Activated CD4-positive, alpha-beta T cell treated with anti-CD3 and anti-CD28 coated beads, Interleukin-2, amount 50 U/mL, for 24 hours (primary cell): Measurements from ENCODE around the gene SPRY1.

ENCODE experiments used
- DNase-seq, 2 donors: peaks; one replicate each; pipeline ENCODE4 v3.0.0-alpha.2; 2020; ENCODE audit warnings: low read depth in 1 of 2, low spot score in 1 of 2

Gene SPRY1

DNA sequence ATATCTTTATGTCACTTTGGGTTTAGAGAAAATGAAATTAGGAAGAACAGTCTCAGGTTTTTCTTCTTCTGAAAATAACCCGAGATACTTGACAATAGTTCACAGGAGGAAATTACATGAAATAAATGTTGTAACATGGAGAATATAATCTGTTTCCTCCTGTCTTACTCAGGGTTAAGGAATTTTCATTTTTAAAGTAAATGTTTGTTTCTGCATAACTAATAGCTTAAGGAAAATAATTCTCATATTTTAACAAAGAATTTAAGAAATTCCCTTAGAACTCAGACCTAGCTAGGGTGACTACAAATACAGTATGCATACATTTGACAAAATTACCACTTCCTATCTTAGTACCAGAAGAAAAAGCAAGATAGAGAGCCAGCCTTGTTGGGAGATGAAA, 17.2 kb upstream of the SPRY1 start:
- DNase-seq = no peak

DNA sequence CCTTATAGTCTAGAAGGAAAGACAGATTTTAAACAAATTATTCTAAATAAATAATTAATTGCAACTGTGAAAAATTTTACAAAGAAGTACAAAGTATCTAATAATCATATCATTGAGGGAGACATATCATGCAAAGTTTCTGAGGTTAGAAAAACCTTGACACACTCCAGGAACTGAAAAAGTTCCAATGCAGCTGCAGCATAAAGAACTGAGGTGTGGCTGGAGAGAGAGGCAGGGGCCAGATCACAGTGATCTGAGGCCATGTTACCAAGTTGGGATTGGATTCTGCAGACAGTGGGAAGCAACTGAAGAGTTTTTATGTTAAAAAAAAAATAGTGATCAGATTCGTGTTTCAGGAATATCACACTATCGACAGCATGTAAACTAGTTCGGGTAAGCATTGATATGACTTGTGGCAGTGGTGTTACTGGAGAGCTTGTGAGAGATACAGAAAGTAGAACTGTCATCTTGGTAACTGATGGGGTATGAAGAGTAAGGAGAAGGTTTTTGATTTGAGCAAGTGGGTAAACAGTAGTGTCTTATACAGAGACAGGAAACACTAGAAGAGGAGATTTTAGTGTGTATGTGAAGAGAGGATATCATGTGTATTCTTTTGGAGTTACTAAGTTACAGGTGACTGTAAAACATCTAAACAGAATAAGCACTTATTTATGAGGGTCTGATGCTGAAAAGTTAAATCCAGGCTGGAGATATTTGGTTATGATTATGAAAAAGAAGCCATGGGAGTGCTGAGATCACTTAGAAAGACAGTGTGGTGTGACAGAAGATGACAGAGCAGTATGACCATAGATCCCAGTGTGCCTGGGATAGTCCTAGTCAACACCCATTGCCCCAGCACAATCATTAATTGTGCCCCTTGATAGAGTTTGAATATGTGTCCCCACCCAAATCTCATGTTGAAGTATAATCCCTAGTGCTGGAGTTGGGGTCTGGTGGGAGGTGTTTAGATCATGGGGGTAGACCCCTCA, 15.6 kb upstream of the SPRY1 start:
- DNase-seq = no peak

DNA sequence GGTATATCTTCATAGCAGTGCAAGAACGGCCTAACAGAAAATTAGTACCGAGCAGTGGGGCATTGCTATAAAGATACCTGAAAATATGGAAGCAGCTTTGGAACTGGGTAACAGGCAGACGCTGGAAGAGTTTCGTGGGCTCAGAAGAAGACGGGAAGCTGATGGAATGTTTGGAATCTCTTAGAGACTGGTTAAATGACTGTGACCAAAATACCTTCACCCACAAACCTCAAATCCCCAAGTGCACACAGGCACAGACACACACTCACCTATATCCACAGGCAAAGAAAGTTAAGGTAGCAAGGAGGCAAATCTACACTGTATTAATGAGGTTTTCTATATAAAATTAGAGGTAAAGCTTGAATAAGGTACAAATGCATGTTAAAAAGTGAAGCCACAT, 14.6 kb upstream of the SPRY1 start:
- no peak for DNase-seq

DNA sequence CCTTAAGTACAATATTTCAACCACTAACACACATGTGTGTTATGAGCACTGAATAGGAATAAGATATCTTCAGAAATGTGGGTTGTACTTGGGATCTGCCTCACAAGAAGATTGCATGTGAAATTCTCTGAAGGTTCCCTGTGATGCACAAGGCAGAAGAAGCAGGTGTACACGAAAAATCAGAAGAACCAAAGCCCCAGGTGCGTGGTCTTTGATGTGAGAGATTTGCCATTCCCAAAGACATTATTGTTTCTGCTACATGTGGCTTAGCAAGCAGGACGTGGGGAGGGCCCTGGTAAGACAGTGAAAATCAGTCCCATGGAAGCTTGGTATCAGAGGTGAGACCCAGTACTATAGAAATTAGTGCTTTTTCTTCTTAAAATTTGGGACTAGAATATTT, 13.0 kb upstream of the SPRY1 start:
- DNase-seq = no peak

DNA sequence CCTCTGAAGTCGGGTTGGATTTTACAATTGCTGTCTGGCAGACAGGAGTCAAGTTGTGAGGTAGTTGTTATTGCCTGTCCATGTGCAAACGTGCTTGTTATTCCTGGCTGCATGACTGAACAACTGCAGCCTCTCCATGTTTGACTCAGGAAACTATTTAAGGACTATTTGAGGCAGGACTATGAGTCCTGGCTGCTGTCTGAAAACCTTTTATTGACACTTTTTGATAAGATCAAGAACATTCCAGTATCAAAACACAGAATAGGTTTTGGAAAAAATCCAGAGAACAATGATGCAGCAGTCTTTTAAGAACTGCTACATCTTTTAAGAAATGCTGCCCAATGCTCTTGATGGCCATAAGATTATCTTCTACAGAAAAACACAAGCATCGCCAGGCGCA, 10.0 kb upstream of the SPRY1 start:
- DNase-seq = no peak

DNA sequence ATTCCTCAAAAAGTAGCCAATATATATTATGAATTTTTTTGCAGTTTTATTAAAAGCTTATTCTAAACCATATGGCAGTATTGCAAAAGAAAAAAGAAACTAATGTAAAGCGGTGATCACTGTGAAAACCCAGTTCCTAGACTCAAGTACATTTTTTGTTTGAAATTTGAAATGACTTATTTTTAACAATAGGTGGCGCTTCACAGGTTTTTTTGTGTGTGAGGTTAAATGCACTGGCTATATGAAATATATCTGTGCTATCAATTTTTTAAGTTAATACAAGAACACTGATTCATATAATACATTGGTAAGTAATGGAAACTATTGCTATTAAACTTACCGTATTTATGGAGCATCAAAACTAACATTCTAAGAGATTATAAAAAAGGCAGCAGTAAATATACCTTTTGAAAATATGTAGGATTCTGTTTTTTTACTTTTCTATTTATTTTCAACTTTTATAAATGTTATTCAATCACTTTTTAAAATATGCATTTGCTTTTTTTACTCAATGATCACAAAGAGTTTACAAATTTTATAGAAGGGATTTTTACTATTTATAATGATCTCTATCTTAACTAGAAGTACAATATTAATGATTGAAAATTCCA, 5.6 kb upstream of the SPRY1 start:
- DNase-seq = no peak

DNA sequence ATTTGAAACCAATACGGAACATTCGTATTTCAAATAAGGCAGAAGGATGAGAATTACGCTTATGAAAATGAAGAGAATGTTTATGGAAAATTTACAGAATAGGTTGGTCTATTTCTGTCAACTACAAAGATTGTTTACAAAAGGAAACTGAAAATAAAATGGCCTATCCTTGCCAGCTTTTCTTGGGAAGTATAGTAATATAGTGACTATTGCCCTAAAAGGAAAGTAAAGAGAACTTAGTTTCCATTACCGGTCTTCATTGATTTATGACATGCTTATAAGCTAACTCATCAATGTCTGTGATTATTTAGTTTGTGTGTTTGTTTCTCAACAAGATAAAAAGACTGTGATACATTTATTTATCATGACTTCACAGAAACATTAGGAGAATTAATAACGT, 2.9 kb upstream of the SPRY1 start:
- no peak for DNase-seq

DNA sequence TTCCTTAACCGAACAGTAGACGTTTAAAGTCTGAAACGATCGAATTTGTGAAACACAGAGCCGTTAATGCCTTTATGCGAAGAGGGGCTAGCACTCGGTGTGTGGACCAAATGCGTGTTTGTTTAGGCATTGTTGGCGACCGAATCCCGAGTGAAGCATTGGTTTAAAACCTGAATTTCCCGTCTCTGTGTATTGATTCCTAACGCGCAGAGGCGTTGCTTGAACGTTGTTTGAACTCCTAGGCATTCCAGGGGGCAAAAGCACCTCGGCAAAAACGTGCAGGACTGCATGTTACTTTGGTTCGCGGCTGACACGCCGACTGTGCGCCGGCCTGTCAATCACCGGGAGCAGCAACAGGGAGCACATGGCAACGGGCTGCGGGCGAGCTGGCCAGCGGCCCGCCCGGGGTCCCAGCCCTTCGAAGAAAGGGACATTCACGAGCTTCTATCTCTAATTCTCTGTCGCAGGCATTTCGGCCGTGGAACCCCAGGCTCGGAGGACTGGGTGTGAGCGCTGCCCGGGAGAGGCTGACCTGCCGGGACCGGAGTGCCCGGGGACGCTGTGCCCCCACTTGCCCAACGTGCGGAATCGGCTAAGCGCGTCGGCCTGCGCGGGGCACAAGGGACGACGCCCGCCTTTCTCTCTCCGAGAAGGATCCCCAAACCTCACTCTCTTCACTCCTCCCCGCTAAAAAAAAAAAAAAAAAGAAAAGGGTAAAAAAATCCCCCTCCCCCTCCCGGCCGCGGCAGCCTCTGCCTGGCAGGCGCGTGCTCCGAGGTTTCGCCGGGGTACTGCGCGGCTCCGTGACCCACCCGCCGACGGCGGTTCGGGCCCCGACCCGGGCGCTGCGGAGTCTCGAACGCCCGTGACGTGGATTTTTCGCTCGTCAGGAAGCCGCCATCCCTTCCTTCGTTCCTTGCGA, 810 bp downstream of the SPRY1 start:
- peak in 1 of 2 donors; percentile 5 for DNase-seq

DNA sequence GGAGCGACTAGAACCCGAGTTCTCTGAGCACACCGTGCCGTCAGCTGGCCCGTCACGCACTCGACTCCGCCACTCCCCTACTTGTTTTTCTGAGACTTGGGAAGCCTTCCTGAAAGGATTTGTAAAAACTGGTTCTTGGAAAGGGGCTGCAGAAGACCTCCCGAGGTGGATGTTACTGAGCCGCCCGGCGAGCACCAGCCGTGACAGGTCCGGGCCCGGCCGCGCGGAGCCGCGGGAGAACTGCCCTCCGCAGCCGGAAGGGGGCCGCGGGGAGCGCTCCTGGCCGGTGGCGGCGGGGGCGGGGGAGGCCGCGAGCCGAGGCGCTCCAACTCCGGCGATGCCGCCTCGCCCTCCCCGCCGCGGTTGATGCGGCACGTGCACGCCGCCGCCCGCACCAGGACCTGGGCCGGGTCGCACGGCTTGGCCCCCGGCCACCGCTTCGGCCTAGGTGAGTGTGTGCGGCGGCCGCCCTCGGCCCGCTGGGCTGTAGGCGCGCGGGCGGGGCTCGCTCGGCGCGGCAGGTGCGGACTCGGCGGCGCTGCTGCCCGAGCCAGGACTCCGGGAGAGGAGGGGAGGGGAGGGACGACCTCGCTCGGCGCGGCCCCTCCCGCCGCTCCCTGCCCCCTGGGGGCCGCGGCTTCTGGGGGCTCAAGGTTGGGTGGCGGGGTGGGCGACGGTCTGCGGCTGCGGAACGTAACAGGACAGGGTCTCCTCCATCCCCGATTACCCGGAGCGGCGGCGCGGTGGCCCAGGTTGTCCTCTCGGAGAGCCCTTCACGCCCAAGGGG, 1.7 kb downstream of the SPRY1 start:
- peak in 1 of 2 donors; percentile 34 for DNase-seq

DNA sequence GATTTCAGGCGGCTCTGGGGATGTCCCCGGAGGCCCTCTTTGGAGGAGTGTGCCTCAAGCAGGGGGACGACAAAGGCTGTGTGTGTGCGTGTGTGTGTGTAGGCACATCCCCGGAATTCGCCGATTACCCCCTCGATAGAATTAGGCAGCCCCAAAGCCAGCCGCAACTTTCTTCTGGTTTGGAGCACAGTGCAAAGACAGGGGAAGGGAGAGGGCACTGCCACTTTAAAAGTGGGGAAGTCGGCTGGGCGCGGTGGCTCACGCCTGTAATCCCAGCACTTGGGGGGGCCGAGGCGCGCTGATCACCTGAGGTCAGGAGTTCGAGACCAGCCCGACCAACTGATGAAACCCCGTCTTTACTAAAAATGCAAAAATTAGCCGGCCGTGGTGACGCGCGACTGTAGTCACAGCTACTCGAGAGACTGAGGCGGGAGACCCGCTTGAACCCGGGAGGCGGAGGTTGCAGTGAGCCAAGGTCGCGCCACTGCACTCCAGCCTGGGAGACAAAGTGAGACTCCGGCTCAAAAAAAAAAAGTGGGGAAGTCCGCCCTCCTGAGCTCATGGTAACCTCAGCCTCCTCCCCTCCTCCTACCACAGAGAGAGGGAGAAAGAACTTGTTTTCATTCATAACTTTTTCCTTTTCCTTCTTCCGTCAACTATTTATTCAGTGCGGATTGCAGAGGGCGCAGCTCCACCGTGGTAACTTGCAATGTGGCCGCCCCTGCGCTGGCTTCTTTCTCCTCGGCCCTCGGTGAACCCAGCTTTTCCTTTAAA, 2.4 kb downstream of the SPRY1 start:
- peak; percentile 26 to 49 for DNase-seq

DNA sequence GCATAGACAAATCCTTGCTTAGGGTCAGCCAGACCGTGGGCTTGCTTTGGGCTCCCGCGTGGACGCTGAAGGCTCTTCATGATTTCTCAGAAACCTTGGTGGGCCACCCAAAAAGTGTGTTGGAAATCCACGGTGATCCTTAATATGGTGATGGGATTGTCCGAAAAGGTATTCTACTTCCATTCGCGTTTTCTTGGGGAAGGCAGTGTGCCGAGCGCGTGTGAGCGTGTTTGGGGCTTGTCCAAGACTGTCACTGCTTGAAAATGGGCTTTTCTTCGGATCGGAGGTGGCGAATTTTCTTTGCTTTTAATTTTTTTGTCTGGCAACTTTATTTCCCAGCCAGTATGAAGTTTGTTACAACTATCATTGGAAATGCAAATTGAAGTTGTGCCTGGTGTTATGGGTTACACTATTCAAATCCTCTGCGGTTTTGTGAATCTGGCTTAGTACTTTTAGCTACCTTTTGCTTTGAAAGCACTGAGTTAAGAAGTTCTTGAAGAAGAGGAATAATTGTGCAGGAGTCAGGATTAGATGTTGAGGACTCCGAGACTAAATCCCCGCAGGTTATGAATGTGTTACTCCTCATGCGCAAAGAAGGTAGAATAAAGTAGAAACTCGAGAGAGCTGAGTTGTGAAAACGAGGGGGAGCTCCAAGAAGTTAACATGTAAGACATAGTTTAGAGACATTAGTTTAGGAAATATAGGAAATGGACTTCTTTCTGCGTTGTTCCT, 3.2 kb downstream of the SPRY1 start:
- no peak for DNase-seq

DNA sequence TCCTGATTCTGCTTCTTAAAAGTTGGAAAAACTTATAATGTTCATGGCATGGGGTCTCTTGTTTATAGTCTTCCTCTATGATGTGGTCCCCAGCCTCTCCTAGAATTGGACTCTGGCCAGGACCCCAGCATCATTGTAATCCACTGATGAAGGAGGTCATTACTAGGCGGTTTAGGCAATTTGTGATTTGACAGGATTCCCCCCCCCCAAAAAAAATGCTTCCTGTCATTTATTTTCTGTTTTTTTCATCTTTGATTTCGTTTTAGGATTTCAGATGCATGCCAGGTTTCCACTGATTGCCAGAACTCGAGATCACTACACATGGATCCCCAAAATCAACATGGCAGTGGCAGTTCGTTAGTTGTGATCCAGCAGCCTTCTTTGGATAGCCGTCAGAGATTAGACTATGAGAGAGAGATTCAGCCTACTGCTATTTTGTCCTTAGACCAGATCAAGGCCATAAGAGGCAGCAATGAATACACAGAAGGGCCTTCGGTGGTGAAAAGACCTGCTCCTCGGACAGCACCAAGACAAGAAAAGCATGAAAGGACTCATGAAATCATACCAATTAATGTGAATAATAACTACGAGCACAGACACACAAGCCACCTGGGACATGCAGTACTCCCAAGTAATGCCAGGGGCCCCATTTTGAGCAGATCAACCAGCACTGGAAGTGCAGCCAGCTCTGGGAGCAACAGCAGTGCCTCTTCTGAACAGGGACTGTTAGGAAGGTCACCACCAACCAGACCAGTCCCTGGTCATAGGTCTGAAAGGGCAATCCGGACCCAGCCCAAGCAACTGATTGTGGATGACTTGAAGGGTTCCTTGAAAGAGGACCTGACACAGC, 4.9 kb downstream of the SPRY1 start:
- no peak for DNase-seq

DNA sequence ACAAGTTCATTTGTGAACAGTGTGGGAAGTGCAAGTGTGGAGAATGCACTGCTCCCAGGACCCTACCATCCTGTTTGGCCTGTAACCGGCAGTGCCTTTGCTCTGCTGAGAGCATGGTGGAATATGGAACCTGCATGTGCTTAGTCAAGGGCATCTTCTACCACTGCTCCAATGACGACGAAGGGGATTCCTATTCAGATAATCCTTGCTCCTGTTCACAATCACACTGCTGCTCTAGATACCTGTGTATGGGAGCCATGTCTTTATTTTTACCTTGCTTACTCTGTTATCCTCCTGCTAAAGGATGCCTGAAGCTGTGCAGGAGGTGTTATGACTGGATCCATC, 5.5 kb downstream of the SPRY1 start:
- DNase-seq = no peak

DNA sequence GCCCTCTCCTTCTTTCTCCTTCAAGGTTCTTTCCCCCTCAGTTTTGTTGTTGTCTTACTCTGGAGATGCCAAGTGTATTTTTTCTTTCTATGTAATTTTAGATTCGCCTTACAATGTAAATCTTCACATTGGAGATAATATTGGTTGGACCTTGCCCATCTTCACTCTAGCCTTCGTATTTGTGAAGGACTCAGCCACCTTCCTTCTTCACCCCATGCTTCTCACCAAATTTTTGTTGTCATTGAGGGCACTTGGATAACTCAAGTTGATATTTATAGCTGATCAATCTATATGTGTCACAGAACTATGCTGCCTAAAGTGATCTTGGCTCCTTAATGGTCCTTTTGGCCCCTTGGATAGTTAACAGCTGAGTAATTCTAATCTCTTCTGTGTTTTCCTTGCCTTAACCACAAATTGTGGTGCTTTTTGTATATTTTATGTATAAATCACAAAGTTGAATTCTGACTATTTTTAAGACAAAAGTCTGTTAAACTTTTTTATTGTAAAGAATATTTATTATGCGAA, 6.5 kb downstream of the SPRY1 start:
- DNase-seq = no peak

DNA sequence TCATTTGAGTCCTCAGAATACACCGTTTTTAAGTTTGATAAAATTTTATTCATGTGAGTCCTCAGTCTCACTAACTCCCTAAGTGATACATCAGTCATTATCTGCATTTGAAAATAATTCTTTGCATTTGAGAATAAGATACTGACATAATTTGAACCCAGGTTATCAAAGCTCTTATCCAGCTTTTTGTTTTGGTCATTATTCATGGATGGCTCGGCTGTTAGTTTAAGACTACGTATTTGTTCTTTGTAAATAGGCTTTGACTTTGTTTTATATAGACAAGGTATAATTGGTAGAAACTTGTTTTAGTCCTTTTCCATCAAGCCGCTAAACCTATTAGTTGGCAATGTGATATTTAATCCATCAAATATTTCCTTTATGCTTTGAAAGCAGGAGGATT, 7.9 kb downstream of the SPRY1 start:
- no peak for DNase-seq

DNA sequence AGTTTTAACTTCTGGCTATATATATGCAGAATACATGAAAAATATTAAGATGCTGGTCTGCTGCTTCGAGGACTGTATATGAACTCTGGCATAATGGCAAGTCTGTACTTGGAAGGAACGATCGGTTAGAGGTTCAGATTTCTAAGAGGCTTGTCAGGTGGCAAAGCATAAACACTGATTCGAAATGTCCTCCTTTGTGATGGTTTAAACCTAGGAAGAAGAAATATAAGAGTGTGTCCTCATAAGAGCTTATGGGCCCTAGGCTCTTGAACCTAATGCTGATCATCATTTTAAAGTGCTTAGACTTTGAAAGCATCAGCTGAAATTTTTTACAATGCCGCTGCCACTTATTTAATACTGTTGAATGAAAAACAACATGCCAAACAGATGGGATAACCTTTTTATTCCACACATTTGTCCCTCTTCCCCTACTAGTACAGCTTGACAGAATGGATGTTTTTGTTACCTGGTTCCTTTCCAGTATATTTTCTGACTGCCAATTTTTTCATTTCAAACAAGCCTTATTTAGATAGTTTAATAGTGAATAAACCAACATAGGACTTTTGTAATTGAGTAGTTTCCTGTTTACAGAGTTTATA, 8.8 kb downstream of the SPRY1 start:
- DNase-seq = no peak

DNA sequence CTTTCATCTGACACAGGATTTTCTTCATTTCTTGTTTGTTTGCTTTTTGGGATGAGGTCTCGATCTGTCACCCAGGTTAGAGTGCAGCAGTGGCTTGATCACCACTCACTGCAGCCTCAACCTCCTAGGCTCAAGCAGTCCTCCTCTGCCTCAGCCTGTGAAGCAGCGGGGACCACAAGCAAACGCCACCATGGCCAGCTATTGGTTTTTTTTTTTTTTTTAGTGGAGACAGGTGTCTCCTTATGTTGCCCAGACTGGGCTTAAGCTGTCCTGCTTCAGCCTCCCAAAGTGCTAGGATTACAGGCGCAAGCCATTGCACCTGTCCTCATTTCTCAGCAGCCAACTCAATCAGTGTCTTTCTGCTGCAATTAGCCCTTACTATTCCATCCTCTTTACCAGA, 10.3 kb downstream of the SPRY1 start:
- DNase-seq = no peak
